Epidermal melanocyte (primary cell): Measurements from ENCODE around the gene CEP76.
"Not testable (repeated sequence)": the region's sequence is repeated elsewhere in the genome, so short reads cannot be mapped to it uniquely, and the experiment has no call there.

Experiments used
- DNase-seq: peaks from one replicate; pipeline ENCODE4 v3.0.0; 2011; ENCODE audit warnings: low spot score; ENCODE audit not compliant: insufficient read length

Gene CEP76

GRCh38 chr18:12645254-12645653, 57.3 kb downstream of the CEP76 start:
- DNase-seq, result no peak

- not testable (repeated sequence) for DNase-seq
Measured at GRCh38 chr18:12643756-12644155, 58.8 kb downstream of the CEP76 start.

GRCh38 chr18:12640881-12641200, 61.7 kb downstream of the CEP76 start:
- no peak for DNase-seq

- peak; percentile 13 for DNase-seq
Measured at GRCh38 chr18:12639990-12640880, 62.3 kb downstream of the CEP76 start.

- no peak for DNase-seq
Measured at GRCh38 chr18:12638644-12639124, 63.8 kb downstream of the CEP76 start.

- DNase-seq, result no peak
Measured at GRCh38 chr18:12637901-12638643, 64.5 kb downstream of the CEP76 start.

GRCh38 chr18:12637393-12637792, 65.1 kb downstream of the CEP76 start:
- DNase-seq, result no peak

- no peak for DNase-seq
Measured at GRCh38 chr18:12631831-12632477, 70.6 kb downstream of the CEP76 start.

GRCh38 chr18:12630136-12630535, 72.4 kb downstream of the CEP76 start:
- no peak for DNase-seq

- DNase-seq, result no peak
Measured at GRCh38 chr18:12628706-12629702, 73.5 kb downstream of the CEP76 start.

GRCh38 chr18:12627199-12627598, 75.3 kb downstream of the CEP76 start:
- DNase-seq, result not testable (repeated sequence)

GRCh38 chr18:12625241-12625640, 77.3 kb downstream of the CEP76 start:
- DNase-seq, result no peak
